HepG2 (cell line): ENCODE measurements around the gene SLC28A1. TPM values are rescaled to one million over a fixed set of nuclear protein-coding genes. Genes with fewer than 3 reads are reported as not detected.
A peak's percentile ranks its signal among the peaks of the same experiment; 100 is the strongest.

Experiments used
- ATAC-seq: fragments of 200-7000 bp; cut with Tn5 transposase; 3 replicates; pipeline ENCODE4 v1.9.1; 2020; ENCODE audit warnings: mild to moderate bottlenecking, moderate library complexity
- Bru-seq: library from RNA; stranded (reverse); fragments of 400-500 nt; gene quantifications from one replicate; lab custom pipeline; 2021; lab: Mats Ljungman, UMichigan
- BruChase-seq, 2 experiments: library from RNA; stranded (reverse); fragments of 400-500 nt; gene quantifications; one replicate each; lab custom pipeline; 2021; lab: Mats Ljungman, UMichigan
- BruUV-seq: library from RNA; stranded (reverse); fragments of 400-500 nt; replicated peaks from 2 replicates; lab custom pipeline; 2021; lab: Mats Ljungman, UMichigan
- CTCF ChIA-PET: fragments of 300-600 bp; formaldehyde crosslinking; extraction: SDS; loops from one replicate; lab custom pipeline; 2021; ENCODE audit warnings: low total read pairs, inconsistent platforms, low intra/inter-chr PET ratio; lab: Yijun Ruan, JAX
- POLR2A ChIA-PET: fragments of 350-600 bp; sonication (Branson Sonifier 250); formaldehyde crosslinking; loops from one replicate; lab custom pipeline; 2020; ENCODE audit warnings: antibody characterized with exemption, inconsistent platforms; lab: Yijun Ruan, JAX
- DNase-seq: peaks from one replicate; pipeline ENCODE4 v3.0.0-alpha.2; 2015; ENCODE audit warnings: low spot score
- FAIRE-seq: peaks from 3 replicates; lab custom pipeline; 2011; peaks lifted over from hg19 to GRCh38; lab: Jason Lieb, UNC
- H2AFZ ChIP-seq: one replicate; pipeline ENCODE4 v1.6.1; 2011; ENCODE audit warnings: low read length, inconsistent platforms
- H3K27ac ChIP-seq: fragments of 300-600 bp; 3 replicates; pipeline ENCODE4 v1.8.0; 2011; ENCODE audit warnings: mixed run types, mild to moderate bottlenecking, mixed read lengths, low read length, inconsistent platforms; ENCODE audit not compliant: insufficient read depth; ENCODE audit errors: extremely low read length
- H3K27me3 ChIP-seq, 2 experiments: fragments of 200-600 bp in 1 of 2; 2 replicates in 1 of 2; 3 replicates in 1 of 2; pipeline versions ENCODE4 v1.6.0 to v1.8.0; 2011; ENCODE audit warnings: low read length in 2 of 2, mild to moderate bottlenecking in 2 of 2, moderate library complexity in 2 of 2, inconsistent platforms in 1 of 2; ENCODE audit not compliant: insufficient read depth in 2 of 2, control insufficient read depth in 1 of 2
- H3K36me3 ChIP-seq, 2 experiments: fragments of 200-600 bp in 1 of 2; replicated peaks in 1 of 2; 2 replicates in 1 of 2; 3 replicates in 1 of 2; pipeline versions ENCODE4 v1.5.1 to v1.8.0; 2011; ENCODE audit warnings: low read length in 2 of 2, inconsistent platforms in 1 of 2; ENCODE audit not compliant: insufficient read depth in 2 of 2, control insufficient read depth in 1 of 2
- H3K4me1 ChIP-seq: 2 replicates; pipeline ENCODE4 v1.5.1; 2012; ENCODE audit warnings: low read length, inconsistent platforms; ENCODE audit not compliant: insufficient read depth
- H3K4me2 ChIP-seq: 2 replicates; pipeline ENCODE4 v1.6.0; 2011; ENCODE audit warnings: low read depth, low read length, inconsistent platforms
- H3K4me3 ChIP-seq, 3 experiments: fragments of 200-600 bp in 1 of 3; sonication (generic), shearing (Covaris generic) in 1 of 3; replicated peaks in 1 of 3; 2 replicates each; pipeline ENCODE4 v1.5.1; 2011 to 2016; ENCODE audit warnings: low read length in 3 of 3, inconsistent platforms in 2 of 3, low read depth in 2 of 3, mild to moderate bottlenecking in 2 of 3, control low read depth in 1 of 3, mixed read lengths in 1 of 3; ENCODE audit not compliant: insufficient read depth in 1 of 3
- H3K79me2 ChIP-seq: one replicate; pipeline ENCODE4 v1.6.1; 2011; ENCODE audit warnings: low read length, inconsistent platforms; ENCODE audit not compliant: insufficient read depth
- H3K9ac ChIP-seq: 2 replicates; pipeline ENCODE4 v1.6.0; 2011; ENCODE audit warnings: mild to moderate bottlenecking, low read depth, low read length, inconsistent platforms; ENCODE audit not compliant: insufficient read depth
- H3K9me3 ChIP-seq: 2 replicates; pipeline ENCODE4 v1.5.1; 2012; ENCODE audit warnings: mild to moderate bottlenecking, low read length
- H4K20me1 ChIP-seq: 2 replicates; pipeline ENCODE4 v1.6.0; 2011; ENCODE audit warnings: inconsistent platforms, mild to moderate bottlenecking, low read length, moderate library complexity; ENCODE audit not compliant: insufficient read depth
- HCFC1 ChIP-seq: fragments of 150-350 bp; IDR thresholded peaks from 2 replicates; pipeline ENCODE4 v1.6.1; 2014; ENCODE audit warnings: low read depth, low read length
- WGBS: methylation state at CpG from one replicate; pipeline ENCODE4 v1.1.6; 2017; ENCODE audit warnings: low lambda C conversion rate; 5-methylcytosine and 5-hydroxymethylcytosine counted together
- in situ Hi-C: cut with HindIII; loops from 2 replicates; pipeline ENCODE4 v1.10.0; 2017; ENCODE audit warnings: low pct_unique_long_range_greater_than_20kb; ENCODE audit not compliant: extremely low pct_ligation_motif_present
- intact Hi-C: fragments of 100-400 bp; cut with micrococcal nuclease; formaldehyde crosslinking; loops from one replicate; pipeline ENCODE4 v1.10.0; 2022; ENCODE audit not compliant: unreplicated experiment
- long read RNA-seq, 2 experiments: library from RNA in 1 of 2; library from polyadenylated mRNA in 1 of 2; stranded (forward) in 1 of 2; unstranded in 1 of 2; transcript quantifications; one replicate each; pipeline ENCODE4 v2.0.0, GENCODE V29; 2019 to 2022
- polyA minus RNA-seq, 3 experiments: library from RNA; depleted of rRNA, polyadenylated mRNA; stranded (reverse); fragments of >200 nt; gene quantifications; 2 replicates each; pipeline ENCODE4 v1.2.3, GENCODE V29; 2011; ENCODE audit warnings: low replicate concordance in 1 of 3
- polyA plus RNA-seq, 8 experiments: library from polyadenylated mRNA; depleted of rRNA in 3 of 8; stranded (reverse) in 7 of 8; unstranded in 1 of 8; fragments of >200 nt; fragmentation: Illumina TruSeq in 4 of 8; extraction: Trizol in 4 of 8; gene quantifications; 2 replicates each; pipeline versions ENCODE4 v1.2.1 to v1.2.3, GENCODE V29; 2011 to 2016; ENCODE audit warnings: low read depth in 4 of 8, missing spikeins in 1 of 8, mixed read lengths in 1 of 8; ENCODE audit not compliant: insufficient read depth in 1 of 8
- total RNA-seq, 5 experiments: library from RNA; depleted of rRNA; stranded (reverse); fragments of >200 nt; fragmentation: Illumina TruSeq; extraction: Trizol; gene quantifications; 2 replicates each; pipeline ENCODE4 v1.2.3, GENCODE V29; 2016; ENCODE audit warnings: low read depth in 1 of 5
- TF ChIP-seq, protein P1 (sequence below): sonication (generic); formaldehyde crosslinking; IDR thresholded peaks from 2 replicates; pipeline ENCODE4 v1.4.0; 2020; ENCODE audit warnings: low read depth, mild to moderate bottlenecking, missing genetic modification reagents
- TF ChIP-seq, protein P2 (sequence below), 2 experiments: fragments of 450-650 bp in 1 of 2; sonication (generic) in 1 of 2; formaldehyde crosslinking in 1 of 2; IDR thresholded peaks; 2 replicates each; pipeline versions ENCODE4 v1.6.1 to v1.8.0; 2016 to 2022; ENCODE audit warnings: antibody characterized with exemption in 1 of 2, mild to moderate bottlenecking in 1 of 2, missing genetic modification reagents in 1 of 2

SLC28A1 gene, protein sequence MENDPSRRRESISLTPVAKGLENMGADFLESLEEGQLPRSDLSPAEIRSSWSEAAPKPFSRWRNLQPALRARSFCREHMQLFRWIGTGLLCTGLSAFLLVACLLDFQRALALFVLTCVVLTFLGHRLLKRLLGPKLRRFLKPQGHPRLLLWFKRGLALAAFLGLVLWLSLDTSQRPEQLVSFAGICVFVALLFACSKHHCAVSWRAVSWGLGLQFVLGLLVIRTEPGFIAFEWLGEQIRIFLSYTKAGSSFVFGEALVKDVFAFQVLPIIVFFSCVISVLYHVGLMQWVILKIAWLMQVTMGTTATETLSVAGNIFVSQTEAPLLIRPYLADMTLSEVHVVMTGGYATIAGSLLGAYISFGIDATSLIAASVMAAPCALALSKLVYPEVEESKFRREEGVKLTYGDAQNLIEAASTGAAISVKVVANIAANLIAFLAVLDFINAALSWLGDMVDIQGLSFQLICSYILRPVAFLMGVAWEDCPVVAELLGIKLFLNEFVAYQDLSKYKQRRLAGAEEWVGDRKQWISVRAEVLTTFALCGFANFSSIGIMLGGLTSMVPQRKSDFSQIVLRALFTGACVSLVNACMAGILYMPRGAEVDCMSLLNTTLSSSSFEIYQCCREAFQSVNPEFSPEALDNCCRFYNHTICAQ
- 0.31 and 0.39 TPM in 2 replicates for total RNA-seq (2016; rRNA removed; fragmentation: Illumina TruSeq; extraction: Trizol)
- not detected in 2 replicates for total RNA-seq (2016; cell fraction: cytosol; rRNA removed; fragmentation: Illumina TruSeq; extraction: Trizol; ENCODE audit: low read depth)
- total RNA-seq (2016; cell fraction: insoluble cytoplasmic fraction; rRNA removed; fragmentation: Illumina TruSeq; extraction: Trizol), result 0.21 and 0.43 TPM in 2 replicates
- 0.14 and 0.15 TPM in 2 replicates for total RNA-seq (2016; cell fraction: membrane; rRNA removed; fragmentation: Illumina TruSeq; extraction: Trizol)
- total RNA-seq (2016; cell fraction: nucleus; rRNA removed; fragmentation: Illumina TruSeq; extraction: Trizol), result 0.28 and 0.59 TPM in 2 replicates
- polyA plus RNA-seq (2011; rRNA removed), result 5.8 and 8.6 TPM in 2 replicates
- polyA plus RNA-seq (2011; cell fraction: cytosol; rRNA removed), result 3.5 and 4.1 TPM in 2 replicates
- 15.9 and 18.6 TPM in 2 replicates for polyA plus RNA-seq (2011; cell fraction: nucleus; rRNA removed)
- polyA plus RNA-seq (2012), result 4.6 and 13.0 TPM in 2 replicates
- polyA plus RNA-seq (2016; cell fraction: cytosol; fragmentation: Illumina TruSeq; extraction: Trizol; ENCODE audit: low read depth), result 0.06 TPM in 1 of 2 replicates, not detected in the other
- polyA plus RNA-seq (2016; cell fraction: insoluble cytoplasmic fraction; fragmentation: Illumina TruSeq; extraction: Trizol; ENCODE audit: low read depth), result 0.19 and 0.36 TPM in 2 replicates
- 0.09 and 0.14 TPM in 2 replicates for polyA plus RNA-seq (2016; cell fraction: membrane; fragmentation: Illumina TruSeq; extraction: Trizol; ENCODE audit: low read depth)
- 0.67 and 1.0 TPM in 2 replicates for polyA plus RNA-seq (2016; cell fraction: nucleus; fragmentation: Illumina TruSeq; extraction: Trizol; ENCODE audit: insufficient read depth, low read depth)
- polyA minus RNA-seq (2011; rRNA and poly(A)+ RNA removed; ENCODE audit: low replicate concordance), result 15.2 TPM in 1 of 2 replicates, not detected in the other
- 2.1 and 2.8 TPM in 2 replicates for polyA minus RNA-seq (2011; cell fraction: cytosol; rRNA and poly(A)+ RNA removed)
- polyA minus RNA-seq (2011; cell fraction: nucleus; rRNA and poly(A)+ RNA removed), result 8.0 and 10.1 TPM in 2 replicates
- Bru-seq, nascent RNA, result percentile 34 among the genes with signal in this experiment
- percentile 24 among the genes with signal in this experiment for BruChase-seq, experiment 1, labeled RNA remaining after a 6-hour chase
- BruChase-seq, experiment 2, labeled RNA remaining after a 2-hour chase, result percentile 31 among the genes with signal in this experiment
- long read RNA-seq, experiment 1, partial matches to known transcripts, result 0 of 1 reads
- long read RNA-seq, experiment 1, other reads (novel, unspliced or antisense), result 1 of 1 reads
- long read RNA-seq, experiment 2, result 0 reads

DNA sequence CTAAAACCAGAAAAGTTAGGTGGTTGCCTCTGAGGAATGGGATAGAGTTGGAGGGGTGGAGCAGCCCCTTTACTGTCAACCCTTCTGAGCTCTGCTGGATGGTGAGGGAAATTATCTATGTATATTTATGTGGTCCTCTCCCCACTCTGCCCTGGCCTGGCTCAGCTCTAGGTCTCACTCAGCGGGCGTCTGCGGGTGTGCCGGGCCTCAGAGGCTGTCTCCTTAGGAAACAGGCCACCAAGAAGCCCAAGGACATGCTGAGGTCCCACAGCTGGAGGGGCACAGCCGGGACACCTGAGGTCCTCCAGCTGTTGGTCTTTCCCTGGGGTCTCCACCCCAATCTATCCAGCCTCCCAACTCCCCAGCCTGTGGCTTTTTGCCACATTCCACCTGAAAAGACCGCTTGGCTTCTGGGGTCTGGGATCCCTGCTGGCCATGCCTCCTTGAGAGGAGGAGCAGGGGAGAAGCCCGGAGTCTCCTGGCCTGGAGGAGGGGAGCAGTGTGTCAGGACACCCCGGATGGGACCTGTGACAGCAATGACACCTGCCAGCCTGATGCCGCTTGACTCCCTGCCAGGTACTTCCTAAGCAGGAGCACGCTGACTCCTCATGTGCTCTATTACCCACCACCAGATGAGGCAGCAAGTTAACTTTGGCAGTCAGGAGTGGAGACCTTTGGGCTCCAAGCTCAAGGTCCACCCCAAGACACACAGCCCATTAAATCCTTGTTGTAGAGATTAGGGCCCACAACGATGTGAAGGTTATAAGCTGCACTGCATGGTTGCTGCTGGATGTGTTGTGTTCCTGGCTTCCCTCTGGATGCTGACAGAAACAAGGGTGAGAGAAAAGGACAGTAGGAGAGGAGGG is at the start of gene SLC28A1:
TSS of gene SLC28A1 (plus strand) at position 747 of the 866 bp plus-strand sequence. CDS start 3,099 bp downstream, outside the sequence.
- BruUV-seq, result no TSS peak
- peaks cover 0 to 7% of the 10 kb centered on the region in 2 experiments; a peak in 1 of 5 replicates for H3K27me3 ChIP-seq
- peak within 1 kb of the TSS; percentile 90 for H3K4me2 ChIP-seq
- ChIA-PET CTCF (no interaction called here), POLR2A (interaction anchor here (1.0 to 1.5 kb wide), 2 partner anchors 24 to 28 kb away, joined by 5 to 7 read pairs; no protein-coding TSS in a partner anchor)
- intact Hi-C loops (loop anchor here (2.0 kb wide), 1 partner anchor 45 kb away; no protein-coding TSS in a partner anchor), in situ Hi-C loops (no loop called here)
- no peaks in the 10 kb centered on the region for H3K79me2 ChIP-seq
- no peaks in the 10 kb centered on the region for H4K20me1 ChIP-seq
- ATAC-seq (peak; percentile 68), FAIRE-seq (peak; percentile 85), DNase-seq (peak; percentile 70)
- peaks cover 77% of the 10 kb centered on the region for H3K4me1 ChIP-seq
- H3K9me3 ChIP-seq, result no peaks in the 10 kb centered on the region
- WGBS, result 13% methylated on average over 4 of the region's 11 CpGs
- H3K9ac ChIP-seq, result peak within 1 kb of the TSS; percentile 62
- H3K4me3 ChIP-seq, result peak within 1 kb of the TSS; percentile 14 to 63 (median 24)
- peak within 1 kb of the TSS; percentile 46 for H3K27ac ChIP-seq
- H2AFZ ChIP-seq, result peak within 1 kb of the TSS; percentile 55
- H3K36me3 ChIP-seq, result no peaks in the 10 kb centered on the region
- TF ChIP-seq HCFC1, result no peak
- TF ChIP-seq, protein P1, sequence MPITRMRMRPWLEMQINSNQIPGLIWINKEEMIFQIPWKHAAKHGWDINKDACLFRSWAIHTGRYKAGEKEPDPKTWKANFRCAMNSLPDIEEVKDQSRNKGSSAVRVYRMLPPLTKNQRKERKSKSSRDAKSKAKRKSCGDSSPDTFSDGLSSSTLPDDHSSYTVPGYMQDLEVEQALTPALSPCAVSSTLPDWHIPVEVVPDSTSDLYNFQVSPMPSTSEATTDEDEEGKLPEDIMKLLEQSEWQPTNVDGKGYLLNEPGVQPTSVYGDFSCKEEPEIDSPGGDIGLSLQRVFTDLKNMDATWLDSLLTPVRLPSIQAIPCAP, result no peak
- TF ChIP-seq, protein P2, sequence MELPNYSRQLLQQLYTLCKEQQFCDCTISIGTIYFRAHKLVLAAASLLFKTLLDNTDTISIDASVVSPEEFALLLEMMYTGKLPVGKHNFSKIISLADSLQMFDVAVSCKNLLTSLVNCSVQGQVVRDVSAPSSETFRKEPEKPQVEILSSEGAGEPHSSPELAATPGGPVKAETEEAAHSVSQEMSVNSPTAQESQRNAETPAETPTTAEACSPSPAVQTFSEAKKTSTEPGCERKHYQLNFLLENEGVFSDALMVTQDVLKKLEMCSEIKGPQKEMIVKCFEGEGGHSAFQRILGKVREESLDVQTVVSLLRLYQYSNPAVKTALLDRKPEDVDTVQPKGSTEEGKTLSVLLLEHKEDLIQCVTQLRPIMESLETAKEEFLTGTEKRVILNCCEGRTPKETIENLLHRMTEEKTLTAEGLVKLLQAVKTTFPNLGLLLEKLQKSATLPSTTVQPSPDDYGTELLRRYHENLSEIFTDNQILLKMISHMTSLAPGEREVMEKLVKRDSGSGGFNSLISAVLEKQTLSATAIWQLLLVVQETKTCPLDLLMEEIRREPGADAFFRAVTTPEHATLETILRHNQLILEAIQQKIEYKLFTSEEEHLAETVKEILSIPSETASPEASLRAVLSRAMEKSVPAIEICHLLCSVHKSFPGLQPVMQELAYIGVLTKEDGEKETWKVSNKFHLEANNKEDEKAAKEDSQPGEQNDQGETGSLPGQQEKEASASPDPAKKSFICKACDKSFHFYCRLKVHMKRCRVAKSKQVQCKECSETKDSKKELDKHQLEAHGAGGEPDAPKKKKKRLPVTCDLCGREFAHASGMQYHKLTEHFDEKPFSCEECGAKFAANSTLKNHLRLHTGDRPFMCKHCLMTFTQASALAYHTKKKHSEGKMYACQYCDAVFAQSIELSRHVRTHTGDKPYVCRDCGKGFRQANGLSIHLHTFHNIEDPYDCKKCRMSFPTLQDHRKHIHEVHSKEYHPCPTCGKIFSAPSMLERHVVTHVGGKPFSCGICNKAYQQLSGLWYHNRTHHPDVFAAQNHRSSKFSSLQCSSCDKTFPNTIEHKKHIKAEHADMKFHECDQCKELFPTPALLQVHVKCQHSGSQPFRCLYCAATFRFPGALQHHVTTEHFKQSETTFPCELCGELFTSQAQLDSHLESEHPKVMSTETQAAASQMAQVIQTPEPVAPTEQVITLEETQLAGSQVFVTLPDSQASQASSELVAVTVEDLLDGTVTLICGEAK (IDR thresholded peaks at IDR 0.05), result no peak
- TF ChIP-seq, protein P2 (CRISPR knock-in tag; IDR thresholded peaks at IDR 0.05), result peak; percentile 25; the same call in 1 of the 2 replicates
